GM12801 (cell line): ENCODE results near the gene CHST14.

Experiments
- CTCF ChIP-seq: IDR thresholded peaks from one replicate; pipeline ENCODE4 v1.5.1; 2011; ENCODE audit warnings: control low read depth; ENCODE audit not compliant: insufficient read length; ENCODE audit errors: extremely low read depth

CHST14 gene

GRCh38 chr15:40429068-40429710 lies 41.6 kb upstream of the CHST14 start:
- no peak for TF ChIP-seq CTCF

- TF ChIP-seq CTCF: no peak
Observed at GRCh38 chr15:40430271-40430805, 40.4 kb upstream of the CHST14 start.

- no peak for TF ChIP-seq CTCF
Observed at GRCh38 chr15:40435023-40435709, 35.6 kb upstream of the CHST14 start.

GRCh38 chr15:40435710-40436089 lies 35.1 kb upstream of the CHST14 start:
- TF ChIP-seq CTCF: no peak

GRCh38 chr15:40436116-40436891 lies 34.5 kb upstream of the CHST14 start:
- no peak for TF ChIP-seq CTCF

GRCh38 chr15:40436892-40437751 lies 33.7 kb upstream of the CHST14 start:
- no peak for TF ChIP-seq CTCF
